HepG2 (cell line): ENCODE results near the gene PPA2. TPM values are rescaled to one million over a fixed set of nuclear protein-coding genes. Genes with fewer than 3 reads are reported as not detected.

ENCODE experiments used
- CEBPB ChIP-seq: IDR thresholded peaks from 2 replicates; pipeline ENCODE4 v1.6.1; 2011; ENCODE audit warnings: low read depth, low read length, improper control_type of control experiment, borderline replicate concordance
- ETV5 ChIP-seq: IDR thresholded peaks from 2 replicates; pipeline ENCODE4 v1.6.1; 2018; ENCODE audit warnings: missing biosample characterization, missing genetic modification reagents, inconsistent platforms, borderline replicate concordance
- FOXK1 ChIP-seq: sonication (generic); formaldehyde crosslinking; IDR thresholded peaks from 2 replicates; pipeline ENCODE4 v1.4.0; 2020; ENCODE audit warnings: low read depth, missing genetic modification reagents, borderline replicate concordance
- HDAC2 ChIP-seq: sonication (generic); formaldehyde crosslinking; IDR thresholded peaks from 2 replicates; pipeline ENCODE4 v1.4.0; 2020; ENCODE audit warnings: missing genetic modification reagents
- HOXA3 ChIP-seq: sonication (generic); formaldehyde crosslinking; IDR thresholded peaks from 2 replicates; pipeline ENCODE4 v1.5.0; 2020; ENCODE audit warnings: missing genetic modification reagents
- HOXA5 ChIP-seq: sonication (generic); formaldehyde crosslinking; IDR thresholded peaks from 2 replicates; pipeline ENCODE4 v1.4.0; 2020; ENCODE audit warnings: missing genetic modification reagents
- IRF2 ChIP-seq: IDR thresholded peaks from 2 replicates; pipeline ENCODE4 v1.6.1; 2018; ENCODE audit warnings: missing genetic modification reagents, missing compliant biosample characterization
- MEF2D ChIP-seq: sonication (generic); formaldehyde crosslinking; IDR thresholded peaks from 2 replicates; pipeline ENCODE4 v1.5.1; 2020; ENCODE audit warnings: mild to moderate bottlenecking, missing genetic modification reagents
- MXD4 ChIP-seq: IDR thresholded peaks from 2 replicates; pipeline ENCODE4 v1.6.1; 2016; ENCODE audit warnings: mild to moderate bottlenecking, missing biosample characterization, missing genetic modification reagents
- NFATC3 ChIP-seq: sonication (generic); formaldehyde crosslinking; IDR thresholded peaks from 2 replicates; pipeline ENCODE4 v1.5.1; 2020; ENCODE audit warnings: mild to moderate bottlenecking, missing genetic modification reagents
- PHF21A ChIP-seq: sonication (generic); formaldehyde crosslinking; IDR thresholded peaks from 2 replicates; pipeline ENCODE4 v1.5.0; 2020; ENCODE audit warnings: mild to moderate bottlenecking, missing genetic modification reagents
- RAD51 ChIP-seq: fragments of 450-650 bp; IDR thresholded peaks from 2 replicates; pipeline ENCODE4 v1.6.1; 2016; ENCODE audit warnings: borderline replicate concordance
- RBFOX2 ChIP-seq: fragments of 200-400 bp; formaldehyde crosslinking; IDR thresholded peaks from 2 replicates; pipeline ENCODE4 v1.6.1; 2017; ENCODE audit warnings: low read depth, mild to moderate bottlenecking, low read length
- SMYD3 ChIP-seq: sonication (generic); formaldehyde crosslinking; IDR thresholded peaks from 2 replicates; pipeline ENCODE4 v1.8.1; 2023; ENCODE audit warnings: mild to moderate bottlenecking, missing genetic modification reagents
- SNRNP70 ChIP-seq: fragments of 200-400 bp; formaldehyde crosslinking; IDR thresholded peaks from 2 replicates; pipeline ENCODE4 v1.6.1; 2017; ENCODE audit warnings: mild to moderate bottlenecking, low read depth, low read length, moderate library complexity
- SP140L ChIP-seq: sonication (generic); formaldehyde crosslinking; IDR thresholded peaks from 2 replicates; pipeline ENCODE4 v1.4.0; 2020; ENCODE audit warnings: missing genetic modification reagents, borderline replicate concordance
- TSC22D2 ChIP-seq: sonication (generic); formaldehyde crosslinking; IDR thresholded peaks from 2 replicates; pipeline ENCODE4 v1.5.1; 2020; ENCODE audit warnings: missing genetic modification reagents, mild to moderate bottlenecking, borderline replicate concordance
- ZFP36L2 ChIP-seq: sonication (generic); formaldehyde crosslinking; IDR thresholded peaks from 2 replicates; pipeline ENCODE4 v1.4.0; 2020; ENCODE audit warnings: missing genetic modification reagents
- ZNF138 ChIP-seq: sonication (generic); formaldehyde crosslinking; IDR thresholded peaks from 2 replicates; pipeline ENCODE4 v1.5.0; 2020; ENCODE audit warnings: mild to moderate bottlenecking, low read depth, missing genetic modification reagents
- ZNF263 ChIP-seq: sonication (generic); formaldehyde crosslinking; IDR thresholded peaks from 2 replicates; pipeline ENCODE4 v1.4.0; 2020; ENCODE audit warnings: missing genetic modification reagents
- ZNF670 ChIP-seq: sonication (generic); formaldehyde crosslinking; IDR thresholded peaks from 2 replicates; pipeline ENCODE4 v1.8.0; 2022; ENCODE audit warnings: mild to moderate bottlenecking, missing genetic modification reagents, borderline replicate concordance
- ZNF7 ChIP-seq: IDR thresholded peaks from 2 replicates; pipeline ENCODE4 v1.6.1; 2016; ENCODE audit warnings: missing biosample characterization, missing genetic modification reagents
- ZNF713 ChIP-seq: sonication (generic); formaldehyde crosslinking; IDR thresholded peaks from 2 replicates; pipeline ENCODE4 v1.4.0; 2020; ENCODE audit warnings: mild to moderate bottlenecking, missing genetic modification reagents
- ZNF879 ChIP-seq: sonication (generic); formaldehyde crosslinking; IDR thresholded peaks from 2 replicates; pipeline ENCODE4 v1.8.1; 2023; ENCODE audit warnings: missing genetic modification reagents
- polyA plus RNA-seq, 8 experiments: library from polyadenylated mRNA; depleted of rRNA in 3 of 8; stranded (reverse) in 7 of 8; unstranded in 1 of 8; fragments of >200 nt; fragmentation: Illumina TruSeq in 4 of 8; extraction: Trizol in 4 of 8; gene quantifications; 2 replicates each; pipeline versions ENCODE4 v1.2.1 to v1.2.3, GENCODE V29; 2011 to 2016; ENCODE audit warnings: low read depth in 4 of 8, missing spikeins in 1 of 8, mixed read lengths in 1 of 8; ENCODE audit not compliant: insufficient read depth in 1 of 8
- total RNA-seq, 5 experiments: library from RNA; depleted of rRNA; stranded (reverse); fragments of >200 nt; fragmentation: Illumina TruSeq; extraction: Trizol; gene quantifications; 2 replicates each; pipeline ENCODE4 v1.2.3, GENCODE V29; 2016; ENCODE audit warnings: low read depth in 1 of 5
- TF ChIP-seq, protein P1 (sequence below): sonication (generic); formaldehyde crosslinking; IDR thresholded peaks from 2 replicates; pipeline ENCODE4 v1.4.0; 2020; ENCODE audit warnings: mild to moderate bottlenecking, missing genetic modification reagents
- TF ChIP-seq, protein P2 (sequence below): IDR thresholded peaks from 2 replicates; pipeline ENCODE4 v1.6.1; 2016; ENCODE audit warnings: missing biosample characterization, missing genetic modification reagents, low read depth
- TF ChIP-seq, protein P3 (sequence below): sonication (generic); formaldehyde crosslinking; IDR thresholded peaks from 2 replicates; pipeline ENCODE4 v1.4.0; 2020; ENCODE audit warnings: missing genetic modification reagents
- TF ChIP-seq, protein P4 (sequence below): sonication (generic); formaldehyde crosslinking; IDR thresholded peaks from 2 replicates; pipeline ENCODE4 v1.8.0; 2022; ENCODE audit warnings: mild to moderate bottlenecking, missing genetic modification reagents; ENCODE audit not compliant: insufficient replicate concordance

The PPA2 gene
- total and polyA plus RNA-seq, 2 of the 13 experiments (the other 11 are each of a cell fraction or from before 2014, with no cell fraction given): 44.2 to 70.6 TPM

DNA sequence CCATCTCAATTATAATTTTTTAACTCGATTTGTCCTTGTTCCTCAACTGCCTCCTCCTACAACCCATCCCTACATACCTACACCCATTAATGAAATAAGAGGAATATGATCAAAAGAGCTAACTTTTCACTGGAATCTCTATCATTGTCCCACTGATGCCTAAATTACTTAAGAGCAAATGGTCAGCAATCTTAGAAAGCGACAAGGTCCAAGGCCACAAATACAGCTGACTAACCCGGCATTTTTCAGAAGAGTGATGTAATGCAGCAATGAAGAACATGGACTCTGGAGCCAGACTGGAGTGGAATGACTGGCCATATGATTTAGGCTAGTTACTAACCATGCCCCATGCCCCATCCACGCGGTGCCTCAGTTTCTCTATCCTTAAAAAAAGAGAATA, 56.2 kb downstream of the PPA2 start (continued):
- TF ChIP-seq, protein P1, sequence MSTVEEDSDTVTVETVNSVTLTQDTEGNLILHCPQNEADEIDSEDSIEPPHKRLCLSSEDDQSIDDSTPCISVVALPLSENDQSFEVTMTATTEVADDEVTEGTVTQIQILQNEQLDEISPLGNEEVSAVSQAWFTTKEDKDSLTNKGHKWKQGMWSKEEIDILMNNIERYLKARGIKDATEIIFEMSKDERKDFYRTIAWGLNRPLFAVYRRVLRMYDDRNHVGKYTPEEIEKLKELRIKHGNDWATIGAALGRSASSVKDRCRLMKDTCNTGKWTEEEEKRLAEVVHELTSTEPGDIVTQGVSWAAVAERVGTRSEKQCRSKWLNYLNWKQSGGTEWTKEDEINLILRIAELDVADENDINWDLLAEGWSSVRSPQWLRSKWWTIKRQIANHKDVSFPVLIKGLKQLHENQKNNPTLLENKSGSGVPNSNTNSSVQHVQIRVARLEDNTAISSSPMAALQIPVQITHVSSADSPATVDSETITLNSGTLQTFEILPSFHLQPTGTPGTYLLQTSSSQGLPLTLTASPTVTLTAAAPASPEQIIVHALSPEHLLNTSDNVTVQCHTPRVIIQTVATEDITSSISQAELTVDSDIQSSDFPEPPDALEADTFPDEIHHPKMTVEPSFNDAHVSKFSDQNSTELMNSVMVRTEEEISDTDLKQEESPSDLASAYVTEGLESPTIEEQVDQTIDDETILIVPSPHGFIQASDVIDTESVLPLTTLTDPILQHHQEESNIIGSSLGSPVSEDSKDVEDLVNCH: no peak
- TF ChIP-seq ZNF7 (CRISPR knock-in tag) (no peak), SMYD3 (peak; percentile 57; the same call in 1 of the 2 replicates), HDAC2 (CRISPR knock-in tag) (peak; percentile 65; the same call in 1 of the 2 replicates), ZNF879 (CRISPR knock-in tag) (no peak), SNRNP70 (no peak), ZNF713 (CRISPR knock-in tag) (no peak), MXD4 (CRISPR knock-in tag) (no peak), HOXA3 (CRISPR knock-in tag) (0 out of 2 replicates have a peak, but pooled peaks have one; percentile 60), ZNF138 (CRISPR knock-in tag) (no peak), MEF2D (CRISPR knock-in tag) (0 out of 2 replicates have a peak, but pooled peaks have one; percentile 23), ZFP36L2 (CRISPR knock-in tag) (no peak), ZNF263 (CRISPR knock-in tag) (no peak), RBFOX2 (no peak), TSC22D2 (CRISPR knock-in tag) (no peak), IRF2 (CRISPR knock-in tag) (peak; percentile 70; the same call in 1 of the 2 replicates), PHF21A (CRISPR knock-in tag) (0 out of 2 replicates have a peak, but pooled peaks have one; percentile 17), RAD51 (no peak), NFATC3 (CRISPR knock-in tag) (no peak), FOXK1 (CRISPR knock-in tag) (peak; percentile 43; the same call in 1 of the 2 replicates), ZNF670 (0 out of 2 replicates have a peak, but pooled peaks have one; percentile 61), ETV5 (CRISPR knock-in tag) (no peak), HOXA5 (CRISPR knock-in tag) (no peak), CEBPB (peak; percentile 77), SP140L (CRISPR knock-in tag) (no peak)
- TF ChIP-seq, protein P2, sequence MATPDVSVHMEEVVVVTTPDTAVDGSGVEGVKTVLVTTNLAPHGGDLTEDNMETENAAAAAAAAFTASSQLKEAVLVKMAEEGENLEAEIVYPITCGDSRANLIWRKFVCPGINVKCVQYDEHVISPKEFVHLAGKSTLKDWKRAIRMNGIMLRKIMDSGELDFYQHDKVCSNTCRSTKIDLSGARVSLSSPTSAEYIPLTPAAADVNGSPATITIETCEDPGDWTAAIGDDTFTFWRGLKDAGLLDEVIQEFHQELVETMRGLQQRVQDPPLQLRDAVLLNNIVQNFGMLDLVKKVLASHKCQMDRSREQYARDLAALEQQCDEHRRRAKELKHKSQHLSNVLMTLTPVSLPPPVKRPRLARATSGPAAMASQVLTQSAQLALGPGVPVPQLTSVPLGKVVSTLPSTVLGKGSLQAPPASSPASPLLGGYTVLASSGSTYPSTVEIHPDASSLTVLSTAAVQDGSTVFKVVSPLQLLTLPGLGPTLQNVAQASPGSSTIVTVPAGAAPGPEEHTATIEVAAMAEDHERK: no peak
- TF ChIP-seq, protein P3, sequence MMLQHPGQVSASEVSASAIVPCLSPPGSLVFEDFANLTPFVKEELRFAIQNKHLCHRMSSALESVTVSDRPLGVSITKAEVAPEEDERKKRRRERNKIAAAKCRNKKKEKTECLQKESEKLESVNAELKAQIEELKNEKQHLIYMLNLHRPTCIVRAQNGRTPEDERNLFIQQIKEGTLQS (CRISPR knock-in tag): peak; percentile 81
- TF ChIP-seq, protein P4, sequence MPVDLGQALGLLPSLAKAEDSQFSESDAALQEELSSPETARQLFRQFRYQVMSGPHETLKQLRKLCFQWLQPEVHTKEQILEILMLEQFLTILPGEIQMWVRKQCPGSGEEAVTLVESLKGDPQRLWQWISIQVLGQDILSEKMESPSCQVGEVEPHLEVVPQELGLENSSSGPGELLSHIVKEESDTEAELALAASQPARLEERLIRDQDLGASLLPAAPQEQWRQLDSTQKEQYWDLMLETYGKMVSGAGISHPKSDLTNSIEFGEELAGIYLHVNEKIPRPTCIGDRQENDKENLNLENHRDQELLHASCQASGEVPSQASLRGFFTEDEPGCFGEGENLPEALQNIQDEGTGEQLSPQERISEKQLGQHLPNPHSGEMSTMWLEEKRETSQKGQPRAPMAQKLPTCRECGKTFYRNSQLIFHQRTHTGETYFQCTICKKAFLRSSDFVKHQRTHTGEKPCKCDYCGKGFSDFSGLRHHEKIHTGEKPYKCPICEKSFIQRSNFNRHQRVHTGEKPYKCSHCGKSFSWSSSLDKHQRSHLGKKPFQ (CRISPR knock-in tag): no peak
